Measurements from ENCODE around the gene HDAC6.

GRCh38 chrX:48814722-48815121, 12.9 kb downstream of the HDAC6 start:
- TF ChIP-seq CTCF (IDR thresholded peaks at IDR 0.05) (no peak), POLR2A (IDR thresholded peaks at IDR 0.05) (no peak)

Measured in lower leg skin (tissue), 3 donors.